ENCODE data around the gene RERE.

The RERE gene

DNA sequence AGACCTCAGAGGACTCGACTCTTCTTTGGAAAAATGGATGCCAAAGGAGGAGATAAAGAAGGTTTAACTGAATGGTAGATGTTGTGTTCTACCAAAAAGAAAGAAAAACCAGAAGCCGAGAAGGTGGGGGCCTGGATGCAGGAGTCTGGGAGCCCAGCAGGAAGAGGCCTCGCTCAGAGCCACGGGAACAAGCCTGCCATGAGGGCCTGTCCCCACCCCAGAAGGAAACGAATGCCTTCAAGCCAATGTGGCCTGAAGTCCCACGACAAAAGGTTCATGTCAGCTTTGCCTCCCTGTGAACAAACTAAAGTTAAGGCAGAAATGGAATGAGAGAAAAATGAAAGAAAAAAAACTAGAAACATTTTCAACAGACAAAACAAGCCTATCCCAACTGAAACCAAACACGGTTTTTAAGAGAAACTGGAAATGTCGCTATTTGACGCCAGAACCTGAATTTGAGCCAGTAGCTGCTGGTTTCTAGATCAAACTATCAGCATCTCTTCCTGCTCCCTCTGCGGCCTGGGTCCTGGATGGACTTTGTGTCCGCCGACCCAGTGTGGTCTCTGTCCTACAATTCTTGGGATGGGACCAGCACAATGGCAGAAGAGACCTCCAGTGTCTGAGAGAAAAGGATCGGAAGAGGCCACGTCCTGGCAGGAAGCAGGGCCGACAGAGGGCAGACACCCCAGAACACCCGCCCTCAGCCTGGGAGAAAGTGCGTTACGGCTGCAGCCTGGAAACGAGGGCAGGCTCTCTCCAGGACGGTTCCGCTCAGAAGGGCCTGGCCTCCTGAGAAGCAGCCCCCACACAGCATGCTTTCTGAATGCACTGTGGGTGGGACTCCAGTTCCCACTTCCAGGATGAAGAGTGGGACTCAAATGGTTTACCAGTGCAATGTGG is 464.3 kb downstream of the RERE start:
- Histone ChIP-seq H3K9me2 (replicated peaks; ENCODE audit: control insufficient read depth, low read length) (no peaks in the 10 kb centered on the region), H3K4me3 (ENCODE audit: low read length) (no peak overlapping the region), H4K20me1 (ENCODE audit: control insufficient read depth, insufficient read depth, low read depth, low read length) (peaks cover 8% of the 10 kb centered on the region; the same call in 1 of the 2 replicates), H3F3A (ENCODE audit: control insufficient read depth, insufficient read depth) (peaks cover 10% of the 10 kb centered on the region), H3K9me3 (ENCODE audit: control insufficient read depth, insufficient read depth, low read length) (no peaks in the 10 kb centered on the region), H3K79me2 (ENCODE audit: control insufficient read depth, low read length) (no peaks in the 10 kb centered on the region), H3K36me3 (ENCODE audit: control insufficient read depth, low read length) (peaks cover 44% of the 10 kb centered on the region), H3K27me3 (ENCODE audit: control insufficient read depth, low read length) (no peaks in the 10 kb centered on the region), H3K27ac (ENCODE audit: low read depth, low read length) (no peak overlapping the region), H3K4me1 (ENCODE audit: control insufficient read depth, low read length) (no peaks in the 10 kb centered on the region), H3K4me2 (ENCODE audit: low read length) (no peak overlapping the region)
- TF ChIP-seq EZH2phosphoT487 (IDR thresholded peaks at IDR 0.05; ENCODE audit: borderline replicate concordance, low read length): no peak
- no peak for TF ChIP-seq CTCF (IDR thresholded peaks at IDR 0.05; ENCODE audit: low read depth, low read length, poor library complexity, severe bottlenecking)

- H3K4me2 ChIP-seq (ENCODE audit: low read length): no peak overlapping the region
- no peaks in the 10 kb centered on the region for H3K79me2 ChIP-seq (ENCODE audit: control insufficient read depth, low read length)
- no peaks in the 10 kb centered on the region for H3K9me2 ChIP-seq (replicated peaks; ENCODE audit: control insufficient read depth, low read length)
- no peaks in the 10 kb centered on the region for H3K27me3 ChIP-seq (ENCODE audit: control insufficient read depth, low read length)
- no peak for TF ChIP-seq EZH2phosphoT487 (IDR thresholded peaks at IDR 0.05; ENCODE audit: borderline replicate concordance, low read length)
- TF ChIP-seq CTCF (IDR thresholded peaks at IDR 0.05; ENCODE audit: low read depth, low read length, poor library complexity, severe bottlenecking): no peak
- H3K9me3 ChIP-seq (ENCODE audit: control insufficient read depth, insufficient read depth, low read length): no peaks in the 10 kb centered on the region
- H4K20me1 ChIP-seq (ENCODE audit: control insufficient read depth, insufficient read depth, low read depth, low read length): peaks cover 8% of the 10 kb centered on the region; the same call in 1 of the 2 replicates
- no peak overlapping the region for H3K27ac ChIP-seq (ENCODE audit: low read depth, low read length)
- H3K4me1 ChIP-seq (ENCODE audit: control insufficient read depth, low read length): no peaks in the 10 kb centered on the region
- no peak overlapping the region for H3K4me3 ChIP-seq (ENCODE audit: low read length)
- H3K36me3 ChIP-seq (ENCODE audit: control insufficient read depth, low read length): peaks cover 37% of the 10 kb centered on the region
- peaks cover 10% of the 10 kb centered on the region for H3F3A ChIP-seq (ENCODE audit: control insufficient read depth, insufficient read depth)
Measured at GRCh38 chr1:8352471-8352845, 465.0 kb downstream of the RERE start.

DNA sequence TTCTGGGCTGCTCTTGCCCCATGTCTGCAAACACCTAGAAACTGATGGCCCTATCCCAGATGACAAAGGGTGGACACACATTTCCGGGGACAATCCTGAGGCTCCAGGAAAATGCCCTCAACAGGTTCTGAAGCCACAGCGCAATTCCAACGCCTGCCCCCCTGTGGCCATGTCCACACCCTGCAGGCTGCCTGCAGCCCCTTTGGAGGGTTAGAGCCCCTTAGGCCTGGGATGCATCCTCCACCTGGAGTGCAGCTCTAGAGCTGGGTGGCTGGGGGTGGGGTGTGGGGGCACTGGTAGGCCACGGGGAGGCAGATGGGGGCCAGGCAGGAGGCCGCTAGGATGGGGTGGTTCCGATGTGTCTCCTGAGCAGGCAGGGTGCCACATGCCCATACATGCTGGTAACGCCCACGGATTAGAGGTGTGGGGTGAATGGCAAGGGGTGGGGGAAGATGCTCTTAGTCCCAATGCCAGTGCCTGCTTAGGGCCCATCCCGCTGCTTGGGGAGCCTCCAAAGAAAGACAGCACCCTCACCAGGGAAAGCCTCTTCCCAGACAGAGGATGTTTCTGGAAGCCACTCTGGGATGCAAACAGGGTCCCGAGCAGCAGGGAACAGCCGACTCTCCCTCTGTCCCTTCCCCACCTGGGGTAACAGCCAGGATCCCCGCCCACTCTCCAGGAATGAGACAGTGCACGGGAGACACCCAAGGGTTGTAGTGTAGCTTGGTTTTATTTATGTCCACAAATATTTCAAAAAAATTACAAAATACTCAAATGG is 465.6 kb downstream of the RERE start:
- Histone ChIP-seq H3K79me2 (ENCODE audit: control insufficient read depth, low read length) (no peaks in the 10 kb centered on the region), H3K4me2 (ENCODE audit: low read length) (no peak overlapping the region), H3K36me3 (ENCODE audit: control insufficient read depth, low read length) (peaks cover 32% of the 10 kb centered on the region), H3K27ac (ENCODE audit: low read depth, low read length) (no peak overlapping the region), H3K4me3 (ENCODE audit: low read length) (no peak overlapping the region), H3K9me2 (replicated peaks; ENCODE audit: control insufficient read depth, low read length) (no peaks in the 10 kb centered on the region), H3K27me3 (ENCODE audit: control insufficient read depth, low read length) (no peaks in the 10 kb centered on the region), H4K20me1 (ENCODE audit: control insufficient read depth, insufficient read depth, low read depth, low read length) (peaks cover 8% of the 10 kb centered on the region; the same call in 1 of the 2 replicates), H3K4me1 (ENCODE audit: control insufficient read depth, low read length) (no peaks in the 10 kb centered on the region), H3F3A (ENCODE audit: control insufficient read depth, insufficient read depth) (peaks cover 10% of the 10 kb centered on the region), H3K9me3 (ENCODE audit: control insufficient read depth, insufficient read depth, low read length) (no peaks in the 10 kb centered on the region)
- TF ChIP-seq CTCF (IDR thresholded peaks at IDR 0.05; ENCODE audit: low read depth, low read length, poor library complexity, severe bottlenecking) (peak; percentile 83), EZH2phosphoT487 (IDR thresholded peaks at IDR 0.05; ENCODE audit: borderline replicate concordance, low read length) (no peak)
